ENCODE measurements around the gene CCDC169.

The CCDC169 gene

GRCh38 chr13:36242761-36243160 is 54.9 kb downstream of the CCDC169 start:
- DNase-seq (ENCODE audit: low read depth) = no peak

DNA sequence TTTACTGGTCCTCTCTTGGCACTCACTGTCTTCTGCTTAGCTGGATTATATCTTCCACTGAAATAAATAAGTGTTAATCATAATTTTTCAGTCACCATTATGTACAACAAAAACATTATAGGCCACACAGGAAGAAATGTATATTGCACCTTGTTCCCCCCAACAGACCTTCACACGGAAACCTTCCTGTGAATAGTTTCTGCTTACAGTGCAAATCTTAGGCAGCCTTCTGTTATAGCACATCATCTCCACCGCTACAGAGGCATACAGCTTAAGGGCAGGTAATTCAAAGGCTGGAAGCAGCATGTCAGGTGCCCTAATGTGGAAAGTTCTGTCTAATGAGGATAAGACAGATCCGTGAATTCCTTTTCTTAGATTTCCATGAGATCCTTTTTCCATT is 66.4 kb downstream of the CCDC169 start:
- no peak for DNase-seq (ENCODE audit: low read depth)

- DNase-seq (ENCODE audit: low read depth) = no peak
Observed at GRCh38 chr13:36224730-36225129, 72.9 kb downstream of the CCDC169 start.

GRCh38 chr13:36219883-36220282 is 77.7 kb downstream of the CCDC169 start:
- no peak for DNase-seq (ENCODE audit: low read depth)

DNA sequence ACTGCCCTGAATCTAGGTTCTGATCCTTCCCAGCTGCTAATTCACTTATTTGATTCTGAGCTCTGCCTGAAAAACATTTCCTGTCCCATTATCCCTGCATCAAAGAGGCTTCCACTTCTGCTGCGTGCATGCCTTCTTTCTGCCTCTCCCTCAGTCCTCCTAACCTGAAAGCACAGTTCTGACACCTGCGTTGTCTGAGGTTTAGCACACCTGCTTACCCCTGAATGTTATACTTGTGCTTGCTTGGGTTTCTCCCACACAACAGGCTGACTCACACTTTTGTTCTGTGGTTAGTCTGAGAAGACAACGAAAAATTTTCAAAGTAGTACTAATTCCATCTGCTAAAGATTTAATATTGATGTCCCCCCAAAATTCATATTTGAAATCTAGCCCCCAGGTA is 80.2 kb downstream of the CCDC169 start:
- no peak for DNase-seq (ENCODE audit: low read depth)

- DNase-seq (ENCODE audit: low read depth) = no peak
Observed at GRCh38 chr13:36214163-36214921, 83.3 kb downstream of the CCDC169 start, which contains the start of gene SOHLH2. Gene SOHLH2 (minus strand): TSS chr13:36214556. CDS start chr13:36214526, 30 bp downstream.

GRCh38 chr13:36212789-36213188 is 84.8 kb downstream of the CCDC169 start:
- DNase-seq (ENCODE audit: low read depth) = no peak

DNA sequence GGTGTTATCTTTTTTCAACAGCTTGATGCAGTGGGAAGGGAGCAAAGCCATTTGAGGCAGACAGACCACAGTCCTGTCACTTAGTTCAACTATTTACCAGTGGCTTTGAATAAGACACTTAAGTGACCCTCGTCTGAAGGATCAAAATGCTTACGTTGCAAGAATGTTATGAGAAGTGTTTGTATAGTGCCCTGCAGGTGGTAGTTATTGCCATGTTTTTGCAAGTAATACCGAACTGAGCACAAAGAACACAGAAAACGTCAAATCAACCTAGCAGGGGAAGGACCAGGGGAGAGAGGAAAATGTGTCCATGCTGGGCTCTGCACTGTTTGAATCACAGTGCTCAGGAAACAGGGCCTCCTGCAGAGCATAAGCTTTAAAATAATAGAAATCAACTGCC is 86.0 kb downstream of the CCDC169 start:
- DNase-seq (ENCODE audit: low read depth) = no peak

DNA sequence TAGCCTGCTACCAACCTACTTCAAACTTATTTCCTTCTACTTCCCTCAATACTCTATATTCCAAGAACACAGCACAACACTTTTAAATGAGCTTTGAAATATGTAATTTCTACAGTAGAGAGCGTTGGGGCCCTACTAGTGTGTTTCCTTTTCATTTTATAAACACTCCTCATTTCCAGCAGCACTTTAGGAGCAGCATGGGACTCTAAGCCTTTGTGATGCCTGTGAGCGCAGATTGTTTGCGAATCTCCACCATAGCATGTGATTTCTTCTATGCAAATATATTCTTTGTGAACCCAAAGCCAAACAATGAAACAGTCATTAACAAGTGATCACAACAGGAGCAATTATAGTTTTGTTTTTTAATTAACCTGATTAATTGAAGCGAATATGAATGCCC is 86.9 kb downstream of the CCDC169 start:
- DNase-seq (ENCODE audit: low read depth) = no peak

DNA sequence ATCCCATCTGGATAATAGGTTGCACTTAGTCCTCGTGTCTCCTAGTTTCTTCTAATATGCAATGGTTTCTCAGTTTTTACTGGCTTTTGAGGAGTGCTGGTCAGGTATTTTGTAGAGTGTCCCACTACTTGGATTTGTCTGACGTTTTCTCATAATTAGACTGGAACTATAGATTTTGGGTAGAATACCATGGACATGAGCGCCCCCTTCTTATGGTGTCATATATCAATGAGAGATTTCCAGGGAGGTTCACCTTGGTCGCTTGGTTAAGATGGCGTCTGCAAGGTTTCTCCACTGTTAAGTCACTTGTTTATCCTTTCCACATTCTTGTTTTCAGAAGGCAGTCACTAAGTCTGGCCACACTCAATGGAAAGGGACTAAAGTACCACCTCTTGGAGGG is 89.9 kb downstream of the CCDC169 start:
- no peak for DNase-seq (ENCODE audit: low read depth)

DNA sequence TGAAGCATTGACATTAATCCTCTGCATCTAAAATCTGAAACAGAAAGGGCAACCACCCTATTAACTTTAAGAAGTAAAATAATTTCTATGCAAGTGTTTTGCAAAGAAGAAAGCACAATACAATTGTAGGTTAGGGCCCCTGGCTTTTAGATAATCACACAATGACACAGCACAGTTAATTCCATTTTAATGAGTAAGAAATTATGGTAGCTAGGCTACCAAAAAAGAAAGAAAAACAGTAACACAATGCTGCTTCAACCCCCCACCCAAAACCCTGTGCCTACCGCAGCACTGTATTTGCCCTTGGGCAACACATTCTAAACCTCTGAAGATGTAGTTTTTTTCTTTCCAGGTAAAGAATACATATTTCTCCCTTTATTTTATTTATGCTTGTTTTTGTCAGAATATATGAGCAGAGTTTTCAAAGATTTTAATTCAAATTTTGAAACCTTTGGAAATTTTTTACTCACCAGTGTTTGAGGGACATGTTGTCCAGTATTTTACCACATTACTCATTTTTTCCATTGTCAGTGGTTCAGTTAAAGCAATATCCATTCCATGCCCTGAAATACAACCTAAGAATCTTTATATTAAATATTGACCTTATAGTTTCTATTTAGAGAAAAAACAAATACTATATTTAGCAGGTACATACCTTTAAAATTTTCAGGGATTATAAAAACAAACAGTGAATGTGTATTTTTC is 104.3 kb downstream of the CCDC169 start:
- no peak for DNase-seq (ENCODE audit: low read depth)

GRCh38 chr13:36192166-36192565 is 105.4 kb downstream of the CCDC169 start:
- DNase-seq (ENCODE audit: low read depth) = no peak

DNA sequence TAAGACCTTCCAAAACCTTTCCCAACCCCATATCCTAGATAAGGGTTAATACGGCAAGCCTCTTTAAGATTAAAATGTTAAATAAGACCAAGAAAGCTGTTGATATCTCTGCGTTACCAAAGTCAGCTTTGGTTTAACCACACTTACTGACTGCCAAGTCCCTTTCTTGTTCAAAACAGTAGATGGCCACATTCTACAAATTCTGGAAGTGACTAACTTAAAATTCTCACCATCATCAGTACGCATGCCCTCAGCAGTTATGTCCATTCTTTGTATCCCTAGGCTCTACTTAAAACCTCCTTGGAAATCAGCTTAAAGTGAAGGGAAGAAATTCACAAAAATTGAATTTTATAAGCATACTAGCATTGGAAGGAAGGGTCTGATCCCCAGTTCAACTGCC is 106.8 kb downstream of the CCDC169 start:
- no peak for DNase-seq (ENCODE audit: low read depth)

- DNase-seq (ENCODE audit: low read depth) = no peak
Observed at GRCh38 chr13:36188441-36188840, 109.2 kb downstream of the CCDC169 start.

DNA sequence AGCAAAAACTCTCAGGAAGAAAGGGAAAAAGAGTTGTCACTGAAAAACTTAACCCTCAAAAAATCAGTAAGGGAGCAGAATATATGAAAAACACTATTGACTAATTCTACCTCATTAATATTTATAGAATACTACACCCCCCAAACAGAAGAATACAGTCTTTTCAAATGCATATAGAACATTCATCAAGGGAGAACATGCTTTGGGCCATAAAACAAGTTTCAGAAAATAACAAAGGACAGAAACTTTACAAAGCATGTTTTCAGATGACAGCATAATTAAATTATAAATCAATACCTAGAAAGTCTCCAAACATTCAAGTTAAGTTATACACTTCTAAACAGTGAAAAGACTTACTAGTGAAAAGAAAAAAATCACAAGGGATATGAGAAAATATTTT is 113.7 kb downstream of the CCDC169 start:
- DNase-seq (ENCODE audit: low read depth) = no peak

Measured in CMK (cell line).